ENCODE results near the gene CFAP68. TPM values are rescaled to one million over a fixed set of nuclear protein-coding genes. Genes with fewer than 3 reads are reported as not detected.

CFAP68 gene
- total RNA-seq, 1 experiment from 2014 or later, result 49.6 TPM

GRCh38 chr11:111878849-111879636 lies at the start of gene CFAP68, which contains the start of gene FDXACB1 (continued):
- peak; percentile 65 for TF ChIP-seq SIN3A (IDR thresholded peaks at IDR 0.05; ENCODE audit: low read depth)

DNA sequence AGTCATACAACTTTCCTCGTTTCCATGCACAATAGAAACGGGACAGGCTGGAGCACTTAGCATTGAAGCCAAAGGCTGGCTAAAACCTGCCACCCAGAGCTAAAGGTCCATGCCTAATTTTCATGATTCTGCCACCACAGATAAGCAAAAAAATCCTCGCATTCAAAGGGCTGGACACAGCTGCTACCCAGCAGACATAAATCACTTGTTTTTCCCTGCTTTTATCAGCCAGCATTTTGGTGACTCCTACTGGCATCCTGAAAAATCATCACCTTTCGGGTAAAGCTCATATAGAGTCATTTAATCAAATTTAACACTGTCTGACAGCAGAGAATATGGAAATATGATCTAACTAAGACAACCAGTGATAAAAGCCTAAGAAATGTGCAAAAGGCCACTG lies 45.8 kb upstream of the CFAP68 start:
- Histone ChIP-seq H3K27me3 (ENCODE audit: insufficient read depth, low read length) (no peaks in the 10 kb centered on the region), H3K36me3 (ENCODE audit: control insufficient read depth in 1 of 2, insufficient read depth in 2 of 2, low read length in 2 of 2) (no peaks in the 10 kb centered on the region; a peak in 3 of 4 replicates), H4K20me1 (ENCODE audit: insufficient read depth) (no peaks in the 10 kb centered on the region), H3K4me3 (replicated peaks in 1 of 2; ENCODE audit: low read depth in 1 of 2, low read length in 2 of 2) (no peak overlapping the region), H3K79me2 (ENCODE audit: insufficient read depth, low read length) (no peaks in the 10 kb centered on the region), H3K4me2 (ENCODE audit: low read length) (no peak overlapping the region), H3K9ac (ENCODE audit: low read length) (no peak overlapping the region), H3K9me3 (ENCODE audit: control insufficient read depth in 1 of 2, insufficient read depth in 1 of 2, low read depth in 1 of 2, low read length in 2 of 2) (no peaks in the 10 kb centered on the region), H2AFZ (ENCODE audit: low read depth, low read length, poor library complexity, severe bottlenecking) (no peak overlapping the region), H3K4me1 (ENCODE audit: control insufficient read depth in 1 of 2, insufficient read depth in 2 of 2, low read length in 2 of 2) (no peaks in the 10 kb centered on the region), H3K9me2 (ENCODE audit: insufficient read depth) (no peaks in the 10 kb centered on the region), H3K27ac (ENCODE audit: low read depth, low read length) (no peak overlapping the region)
- intact Hi-C loops (cut with micrococcal nuclease), result no loop called here
- ChIA-PET RAD21 (ENCODE audit: low non-redundant PET in 1 of 2, low total read pairs in 2 of 2, uncharacterized antibody in 2 of 2, unreplicated experiment in 2 of 2) (no interaction called here), POLR2A (no interaction called here), CTCF (interaction anchor here (0.9 to 3.1 kb wide), 6 partner anchors 9 to 258 kb away, joined by 3 to 15 read pairs (median 4); no protein-coding TSS in a partner anchor)
- BruUV-seq (replicated peaks), result no TSS peak
- TF ChIP-seq CTCF (IDR thresholded peaks at IDR 0.05 in 2 of 3, conservative IDR thresholded peaks at IDR 0.05 in 1 of 3; ENCODE audit: borderline replicate concordance in 1 of 3, insufficient read depth in 1 of 3, low read depth in 2 of 3, low read length in 2 of 3), result 0 out of 6 replicates have a peak, but pooled peaks of 2 of the 3 experiments have one; percentile 4 to 19
- TF ChIP-seq RAD21 (IDR thresholded peaks at IDR 0.05; ENCODE audit: low read depth), result peak; percentile 38; the same call in 1 of the 2 replicates
- TF ChIP-seq EZH2 (IDR thresholded peaks at IDR 0.05), result no peak
- TF ChIP-seq CBX3 (IDR thresholded peaks at IDR 0.05; ENCODE audit: low read depth), result no peak
- no peak for TF ChIP-seq EZH2phosphoT487 (IDR thresholded peaks at IDR 0.05; ENCODE audit: borderline replicate concordance)
- no peak for TF ChIP-seq POLR2AphosphoS5 (IDR thresholded peaks at IDR 0.05; ENCODE audit: low read depth, low read length)
- TF ChIP-seq, protein P1, sequence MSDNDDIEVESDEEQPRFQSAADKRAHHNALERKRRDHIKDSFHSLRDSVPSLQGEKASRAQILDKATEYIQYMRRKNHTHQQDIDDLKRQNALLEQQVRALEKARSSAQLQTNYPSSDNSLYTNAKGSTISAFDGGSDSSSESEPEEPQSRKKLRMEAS (IDR thresholded peaks at IDR 0.05), result no peak
- ATAC-seq (0 out of 2 replicates have a peak, but pooled peaks have one; percentile 36), DNase-seq (ENCODE audit: low read depth, low spot score) (no peak)
